ENCODE data around the gene FBLN1. TPM values are rescaled to one million over a fixed set of nuclear protein-coding genes. Genes with fewer than 3 reads are reported as not detected.
"Not testable (repeated sequence)": the region's sequence is repeated elsewhere in the genome, so short reads cannot be mapped to it uniquely, and the experiment has no call there.

Gene FBLN1
- total RNA-seq, 4 donors from 2014 or later, result 131 to 349 (median 293) TPM

DNA sequence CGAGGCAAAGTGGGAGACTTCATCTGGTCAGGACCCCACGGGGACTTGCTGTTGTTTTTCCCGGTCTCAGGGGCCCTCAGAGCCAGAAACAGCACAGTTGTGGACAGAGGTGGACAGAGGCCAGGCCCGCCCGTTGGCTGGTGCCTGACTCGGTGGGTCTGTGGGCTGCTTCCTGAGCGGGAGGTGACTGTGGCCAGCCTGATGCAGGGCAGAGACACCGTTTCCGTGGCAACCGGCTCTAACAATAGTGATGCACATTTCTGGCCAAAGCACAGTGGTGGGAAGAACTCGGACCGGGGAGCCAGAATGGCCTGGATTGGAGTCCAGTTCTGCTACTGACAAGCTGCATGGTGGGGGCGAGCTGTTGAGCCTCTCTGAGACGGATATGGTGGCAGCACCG, 110.3 kb downstream of the FBLN1 start:
- DNase-seq (ENCODE audit: low spot score) (no peak), ATAC-seq (ENCODE audit: low FRiP score) (no peak)
- TF ChIP-seq, protein P1, sequence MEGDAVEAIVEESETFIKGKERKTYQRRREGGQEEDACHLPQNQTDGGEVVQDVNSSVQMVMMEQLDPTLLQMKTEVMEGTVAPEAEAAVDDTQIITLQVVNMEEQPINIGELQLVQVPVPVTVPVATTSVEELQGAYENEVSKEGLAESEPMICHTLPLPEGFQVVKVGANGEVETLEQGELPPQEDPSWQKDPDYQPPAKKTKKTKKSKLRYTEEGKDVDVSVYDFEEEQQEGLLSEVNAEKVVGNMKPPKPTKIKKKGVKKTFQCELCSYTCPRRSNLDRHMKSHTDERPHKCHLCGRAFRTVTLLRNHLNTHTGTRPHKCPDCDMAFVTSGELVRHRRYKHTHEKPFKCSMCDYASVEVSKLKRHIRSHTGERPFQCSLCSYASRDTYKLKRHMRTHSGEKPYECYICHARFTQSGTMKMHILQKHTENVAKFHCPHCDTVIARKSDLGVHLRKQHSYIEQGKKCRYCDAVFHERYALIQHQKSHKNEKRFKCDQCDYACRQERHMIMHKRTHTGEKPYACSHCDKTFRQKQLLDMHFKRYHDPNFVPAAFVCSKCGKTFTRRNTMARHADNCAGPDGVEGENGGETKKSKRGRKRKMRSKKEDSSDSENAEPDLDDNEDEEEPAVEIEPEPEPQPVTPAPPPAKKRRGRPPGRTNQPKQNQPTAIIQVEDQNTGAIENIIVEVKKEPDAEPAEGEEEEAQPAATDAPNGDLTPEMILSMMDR (IDR thresholded peaks at IDR 0.05), result no peak

DNA sequence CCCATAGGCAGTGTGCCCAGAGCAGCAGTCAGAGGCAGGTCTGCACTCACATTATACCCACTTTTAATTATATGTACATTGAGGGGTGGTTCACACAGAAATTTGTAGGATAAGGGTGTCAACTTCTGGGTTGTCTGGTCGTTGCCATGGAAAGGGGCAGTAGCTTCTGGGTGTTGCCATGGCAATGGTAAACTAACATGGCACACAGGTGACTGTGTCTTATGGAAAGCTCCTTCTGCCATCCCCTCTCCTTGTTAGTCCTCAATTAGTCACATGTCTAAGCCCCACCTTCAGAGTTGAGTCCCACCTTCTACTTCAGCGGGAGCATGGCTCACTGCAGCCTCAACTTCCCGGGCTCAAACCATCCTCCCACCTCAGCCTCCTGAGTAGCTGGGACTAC, 112.7 kb downstream of the FBLN1 start:
- no peak for DNase-seq (ENCODE audit: low spot score)
- TF ChIP-seq, protein P1 (IDR thresholded peaks at IDR 0.05), result no peak
- no peak for ATAC-seq (ENCODE audit: low FRiP score)

- DNase-seq (ENCODE audit: low spot score) (no peak), ATAC-seq (ENCODE audit: low FRiP score) (no peak)
These were observed 113.7 kb downstream of the FBLN1 start for GRCh38 chr22:45616432-45616831.

GRCh38 chr22:45617948-45618347, 115.3 kb downstream of the FBLN1 start:
- ATAC-seq (ENCODE audit: low FRiP score) (no peak), DNase-seq (ENCODE audit: low spot score) (no peak)
- TF ChIP-seq, protein P1 (IDR thresholded peaks at IDR 0.05), result no peak

More at GRCh38 chr22:45616432-45616831, 113.7 kb downstream of the FBLN1 start:
- TF ChIP-seq, protein P1 (IDR thresholded peaks at IDR 0.05), result no peak

DNA sequence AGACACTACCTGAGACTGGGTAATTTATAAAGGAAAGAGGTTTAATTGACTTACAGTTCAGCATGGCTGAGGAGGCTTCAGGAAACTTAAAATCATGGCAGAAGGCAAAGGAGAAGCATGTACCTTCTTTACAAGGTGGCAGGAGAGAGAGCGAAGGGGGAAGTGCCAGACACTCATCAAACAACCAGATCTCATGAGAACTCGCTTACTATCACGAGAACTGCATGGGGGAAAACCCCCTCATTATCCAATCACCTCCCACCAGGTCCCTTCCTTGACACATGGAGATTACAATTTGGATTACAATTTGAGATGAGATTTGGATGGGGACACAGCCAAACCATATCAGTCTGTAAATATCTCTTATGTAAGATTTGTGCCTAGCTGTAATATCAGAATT, 118.0 kb downstream of the FBLN1 start:
- TF ChIP-seq, protein P1 (IDR thresholded peaks at IDR 0.05), result no peak
- ATAC-seq (ENCODE audit: low FRiP score) (no peak), DNase-seq (ENCODE audit: low spot score) (no peak)

GRCh38 chr22:45621836-45622600, 119.3 kb downstream of the FBLN1 start:
- ATAC-seq (ENCODE audit: low FRiP score) (no peak), DNase-seq (ENCODE audit: low spot score) (no peak)
- TF ChIP-seq, protein P1 (IDR thresholded peaks at IDR 0.05), result no peak

- not testable (repeated sequence) for DNase-seq (ENCODE audit: low spot score)
These were observed 120.9 kb downstream of the FBLN1 start for GRCh38 chr22:45623464-45624145.

More at GRCh38 chr22:45623464-45624145, 120.9 kb downstream of the FBLN1 start:
- ATAC-seq (ENCODE audit: low FRiP score), result not testable (repeated sequence)
